T-helper 1 cell treated with Interleukin-12 subunit alpha and Interleukin-12 subunit beta and Interleukin-4 antibody, amounts not matched to agents 30 μg/mL and 1 μg/mL, for 36 hours (primary cell): ENCODE measurements around the gene SLC66A1.

ENCODE experiments used
- H3K27ac Mint-ChIP-seq: one replicate; pipeline ENCODE4 v1.8.0; 2021; ENCODE audit warnings: mild to moderate bottlenecking, mixed read lengths
- H3K27me3 Mint-ChIP-seq: one replicate; pipeline ENCODE4 v1.8.0; 2021; ENCODE audit warnings: low read depth, mixed read lengths
- H3K36me3 Mint-ChIP-seq: one replicate; pipeline ENCODE4 v1.8.0; 2021; ENCODE audit warnings: low read depth, mixed read lengths
- H3K4me1 Mint-ChIP-seq: one replicate; pipeline ENCODE4 v1.8.0; 2021; ENCODE audit warnings: low read depth, mixed read lengths
- H3K4me3 Mint-ChIP-seq: one replicate; pipeline ENCODE4 v1.8.0; 2021; ENCODE audit warnings: mild to moderate bottlenecking, moderate library complexity, mixed read lengths
- H3K9me3 Mint-ChIP-seq: one replicate; pipeline ENCODE4 v1.8.0; 2021; ENCODE audit warnings: mixed read lengths

Gene SLC66A1

DNA sequence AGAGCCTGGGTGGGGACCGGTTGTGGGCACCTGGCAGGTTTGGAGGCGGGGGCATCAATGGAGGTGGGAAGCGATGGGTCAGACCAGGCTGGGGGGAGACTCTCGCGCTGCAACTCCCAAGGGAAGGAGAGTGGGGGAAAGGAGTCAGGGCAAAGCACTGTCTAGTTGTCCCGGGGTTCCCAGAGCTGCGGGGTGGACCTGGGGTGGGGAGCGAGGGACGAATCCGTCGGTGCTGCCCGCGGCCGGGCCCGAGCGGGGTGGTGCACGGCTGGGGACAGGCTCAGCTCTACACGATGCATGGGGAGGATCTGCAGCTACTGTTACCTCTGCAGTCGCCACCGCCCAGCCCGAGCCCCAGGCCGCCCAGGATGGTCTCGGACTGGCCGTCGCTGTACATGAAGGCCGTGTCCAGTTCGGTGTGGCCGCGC, 609 bp upstream of the SLC66A1 start:
- Mint-ChIP-seq H3K4me1 (peaks cover 33% of the 10 kb centered on the region), H3K27me3 (no peaks in the 10 kb centered on the region), H3K27ac (peak overlapping the region; percentile 64), H3K4me3 (peak overlapping the region; percentile 90), H3K9me3 (no peaks in the 10 kb centered on the region), H3K36me3 (peaks cover 13% of the 10 kb centered on the region)

DNA sequence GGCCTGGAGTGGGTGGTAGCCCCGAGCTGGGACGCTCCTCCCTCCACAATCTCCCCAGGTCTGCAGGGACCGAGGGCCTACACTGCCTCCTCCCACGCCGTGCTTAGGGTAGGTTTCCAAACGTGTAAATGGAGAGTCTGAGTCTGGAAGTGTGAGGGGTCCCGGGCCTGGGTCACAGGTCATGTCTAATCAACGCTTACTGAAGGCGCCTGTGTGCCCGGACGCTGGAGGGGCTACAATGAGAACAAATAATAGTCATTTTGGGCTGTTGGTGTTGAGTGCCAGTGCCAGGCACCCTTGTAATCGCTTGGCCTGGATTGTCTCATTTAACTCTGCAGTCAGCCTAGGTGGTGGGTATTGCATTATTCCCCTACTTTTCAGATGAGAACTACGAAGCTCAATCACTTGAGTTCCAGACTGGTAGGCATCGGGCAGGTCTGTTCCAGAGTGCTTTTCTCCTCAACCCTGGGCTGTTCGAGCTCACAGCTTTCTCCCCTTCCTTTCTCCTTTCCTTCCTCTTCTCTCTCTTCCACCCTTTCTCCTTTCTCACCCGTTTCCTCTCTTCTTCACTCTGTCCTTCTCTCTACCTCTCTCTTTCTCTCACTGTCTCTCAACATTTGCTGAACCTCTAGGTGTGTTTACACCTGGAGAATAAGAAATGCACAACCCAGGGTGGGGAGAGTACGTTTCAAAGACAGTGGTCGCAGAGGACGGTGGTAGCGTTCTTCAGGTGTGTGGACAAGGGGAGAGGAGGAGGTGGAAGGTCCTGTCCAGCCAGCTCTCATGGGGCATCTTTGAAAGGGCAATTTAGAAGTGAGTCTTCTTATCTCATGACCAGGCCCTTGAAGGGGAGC, 883 bp downstream of the SLC66A1 start:
- Mint-ChIP-seq H3K36me3 (peaks cover 7% of the 10 kb centered on the region), H3K27ac (peak overlapping the region; percentile 68), H3K9me3 (no peaks in the 10 kb centered on the region), H3K4me1 (peaks cover 34% of the 10 kb centered on the region), H3K4me3 (peak overlapping the region; percentile 72), H3K27me3 (no peaks in the 10 kb centered on the region)

DNA sequence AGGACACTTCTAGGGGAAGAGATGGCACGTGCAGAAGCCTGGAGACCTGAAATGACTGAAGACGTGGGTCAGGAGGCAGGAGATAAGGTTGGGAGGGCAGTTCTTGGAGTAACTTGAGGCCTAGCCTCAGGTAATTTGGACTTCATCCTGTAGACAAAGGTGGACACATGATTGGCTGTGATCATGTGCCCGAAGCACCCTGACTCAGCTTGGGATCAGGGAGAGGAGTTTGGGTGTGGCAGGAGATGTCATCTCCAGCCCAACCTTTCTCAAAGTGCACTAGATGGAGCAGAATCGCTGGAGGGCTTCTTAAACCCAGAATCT, 1.5 kb downstream of the SLC66A1 start:
- H3K27me3 Mint-ChIP-seq = no peaks in the 10 kb centered on the region
- no peak overlapping the region for H3K27ac Mint-ChIP-seq
- no peaks in the 10 kb centered on the region for H3K9me3 Mint-ChIP-seq
- peaks cover 34% of the 10 kb centered on the region for H3K4me1 Mint-ChIP-seq
- H3K4me3 Mint-ChIP-seq = peak overlapping the region; percentile 72
- peaks cover 6% of the 10 kb centered on the region for H3K36me3 Mint-ChIP-seq

DNA sequence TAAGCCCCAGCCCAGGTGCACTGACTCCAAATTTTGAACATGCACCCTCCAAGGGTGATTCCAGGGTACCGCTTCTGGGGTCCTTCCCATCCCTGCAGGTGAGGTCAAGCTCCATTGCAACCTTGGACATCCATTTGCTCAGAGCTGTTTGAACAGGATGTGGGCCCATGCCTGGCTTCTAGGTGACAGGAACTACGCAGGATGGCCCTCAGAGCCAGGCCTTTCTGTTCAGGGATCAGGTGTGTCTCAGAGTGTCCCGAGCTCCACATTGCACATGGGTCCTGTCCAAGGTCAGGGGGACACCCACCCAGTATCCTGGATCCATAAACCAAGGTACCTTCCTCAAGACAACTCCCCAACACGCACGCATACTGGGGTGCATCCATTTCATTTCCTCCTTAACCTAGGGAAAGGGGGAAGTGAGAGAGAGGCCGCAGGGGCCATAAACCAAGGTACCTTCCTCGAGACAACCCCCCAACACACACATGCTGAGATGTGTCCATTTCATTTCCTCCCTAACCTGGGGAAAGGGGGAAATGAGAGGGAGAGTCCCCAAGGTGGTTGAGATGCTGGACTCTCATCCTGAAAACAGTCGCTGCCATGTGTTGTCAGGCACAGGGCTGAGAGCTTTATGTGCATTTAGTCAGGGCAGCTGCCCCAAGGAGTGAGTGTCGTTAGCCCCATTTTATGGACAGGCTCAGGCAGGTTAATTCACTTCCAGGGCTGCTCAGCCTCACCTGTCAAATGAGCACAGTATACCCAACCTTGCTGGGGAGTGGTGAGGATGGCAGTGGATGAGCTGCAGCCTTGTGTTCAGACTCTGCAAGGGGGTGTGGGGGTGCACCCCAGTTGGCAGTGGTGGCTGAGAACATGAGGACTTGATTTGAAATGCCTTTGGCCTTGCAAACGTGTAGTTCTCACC, 2.1 kb downstream of the SLC66A1 start:
- Mint-ChIP-seq H3K27me3 (no peaks in the 10 kb centered on the region), H3K36me3 (peaks cover under 1% of the 10 kb centered on the region), H3K4me1 (peaks cover 29% of the 10 kb centered on the region), H3K27ac (no peak overlapping the region), H3K9me3 (no peaks in the 10 kb centered on the region), H3K4me3 (peak overlapping the region; percentile 72)

DNA sequence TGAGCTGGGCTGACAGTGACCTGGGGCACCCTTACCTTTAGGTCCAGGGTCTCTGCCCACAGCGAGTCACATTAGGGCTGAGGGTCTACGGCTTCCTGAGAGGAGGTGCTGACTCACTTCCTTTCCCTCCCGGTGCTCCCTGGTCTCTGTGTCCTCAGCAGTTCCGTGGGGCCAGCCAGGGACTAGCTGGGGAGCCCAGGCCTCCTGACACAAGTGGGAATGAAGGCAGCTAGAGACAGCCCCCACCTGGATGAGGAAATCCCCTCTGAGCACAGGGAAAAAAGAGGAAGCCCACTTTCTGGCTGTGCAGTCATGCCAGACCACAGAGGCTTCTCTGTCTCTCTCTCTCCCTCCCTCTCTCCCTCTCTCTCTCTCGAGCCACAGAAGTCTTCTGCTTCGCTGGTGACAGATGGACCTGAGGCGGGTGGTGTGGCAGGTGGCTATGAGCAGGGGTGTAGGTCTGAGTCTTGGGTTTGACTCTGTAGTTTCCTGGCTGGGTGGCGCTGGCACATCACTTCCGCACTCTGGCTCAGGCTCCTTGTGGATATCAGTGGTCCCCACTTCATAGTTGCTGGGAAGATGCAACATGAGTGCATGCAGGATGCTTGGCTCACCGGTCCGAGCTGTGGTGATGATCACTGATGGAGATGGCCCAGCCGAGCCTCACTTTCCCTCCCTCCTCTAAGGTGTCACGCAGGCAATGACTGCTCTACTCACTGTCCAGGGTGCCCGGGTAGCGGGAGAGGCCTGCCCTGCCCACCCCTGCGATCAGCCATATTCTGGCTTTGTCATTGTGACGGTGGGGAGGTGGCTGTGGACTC, 3.5 kb downstream of the SLC66A1 start:
- Mint-ChIP-seq H3K36me3 (no peaks in the 10 kb centered on the region), H3K4me3 (peak overlapping the region; percentile 14), H3K27me3 (no peaks in the 10 kb centered on the region), H3K27ac (no peak overlapping the region), H3K9me3 (no peaks in the 10 kb centered on the region), H3K4me1 (peaks cover 29% of the 10 kb centered on the region)

DNA sequence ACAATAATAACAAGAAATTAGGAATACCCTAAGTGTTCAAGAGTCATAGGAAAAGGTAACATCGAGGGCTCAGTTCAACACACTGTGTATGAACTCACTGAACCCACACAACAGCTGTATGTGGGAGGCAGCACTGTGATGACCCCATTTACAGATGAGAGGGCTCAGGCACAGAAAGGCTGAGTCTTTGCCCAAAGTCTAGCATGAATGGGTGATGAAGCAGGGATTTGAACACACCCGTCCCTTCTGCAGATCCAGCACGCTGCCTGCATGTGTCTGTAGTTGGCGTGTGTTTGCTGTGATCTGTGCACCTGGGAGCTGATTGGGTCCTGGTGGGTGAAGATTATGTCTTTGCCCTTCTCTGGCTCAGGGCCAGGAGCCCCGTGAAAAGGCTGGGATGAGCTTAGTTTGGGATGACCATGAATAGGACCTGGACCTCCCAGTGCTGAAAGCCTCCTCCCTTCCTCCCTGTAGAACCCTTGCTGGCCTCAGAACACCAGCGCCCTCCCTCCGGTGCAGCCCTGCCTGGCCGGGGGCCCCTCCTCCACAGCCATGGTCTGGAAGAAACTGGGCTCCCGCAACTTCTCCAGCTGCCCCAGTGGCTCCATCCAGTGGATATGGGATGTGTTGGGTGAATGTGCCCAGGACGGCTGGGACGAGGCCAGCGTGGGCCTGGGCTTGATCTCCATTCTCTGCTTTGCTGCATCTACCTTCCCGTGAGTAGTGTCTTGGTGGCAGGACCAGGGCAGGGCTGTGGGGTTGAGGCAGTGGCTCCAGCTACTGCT, 5.2 kb downstream of the SLC66A1 start:
- Mint-ChIP-seq H3K27ac (no peak overlapping the region), H3K4me3 (no peak overlapping the region)

DNA sequence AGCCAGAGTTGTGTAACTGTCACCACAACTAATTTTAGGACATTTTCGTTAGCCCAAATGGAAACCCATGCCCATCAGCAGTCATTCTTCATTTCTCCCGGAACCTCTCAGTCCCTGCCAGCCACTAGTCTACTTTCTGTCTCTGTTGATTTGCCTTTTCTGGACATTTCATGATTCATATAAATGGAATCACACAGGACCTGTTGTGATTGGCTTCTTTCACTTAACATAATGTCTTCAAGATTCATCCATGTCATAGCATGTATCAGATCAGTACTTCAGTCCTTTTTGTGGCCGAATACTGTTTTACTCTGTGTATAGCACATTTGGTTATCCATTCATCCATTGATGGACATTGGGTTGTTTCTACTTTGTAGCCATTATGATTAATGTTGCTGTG, 7.1 kb downstream of the SLC66A1 start:
- no peak overlapping the region for H3K27ac Mint-ChIP-seq
- no peaks in the 10 kb centered on the region for H3K9me3 Mint-ChIP-seq
- H3K4me1 Mint-ChIP-seq = peaks cover 9% of the 10 kb centered on the region
- no peaks in the 10 kb centered on the region for H3K36me3 Mint-ChIP-seq
- no peaks in the 10 kb centered on the region for H3K27me3 Mint-ChIP-seq
- no peak overlapping the region for H3K4me3 Mint-ChIP-seq

More for the DNA sequence above, 5.2 kb downstream of the SLC66A1 start:
- Mint-ChIP-seq H3K4me1 (peaks cover 22% of the 10 kb centered on the region), H3K36me3 (no peaks in the 10 kb centered on the region), H3K9me3 (no peaks in the 10 kb centered on the region), H3K27me3 (no peaks in the 10 kb centered on the region)

DNA sequence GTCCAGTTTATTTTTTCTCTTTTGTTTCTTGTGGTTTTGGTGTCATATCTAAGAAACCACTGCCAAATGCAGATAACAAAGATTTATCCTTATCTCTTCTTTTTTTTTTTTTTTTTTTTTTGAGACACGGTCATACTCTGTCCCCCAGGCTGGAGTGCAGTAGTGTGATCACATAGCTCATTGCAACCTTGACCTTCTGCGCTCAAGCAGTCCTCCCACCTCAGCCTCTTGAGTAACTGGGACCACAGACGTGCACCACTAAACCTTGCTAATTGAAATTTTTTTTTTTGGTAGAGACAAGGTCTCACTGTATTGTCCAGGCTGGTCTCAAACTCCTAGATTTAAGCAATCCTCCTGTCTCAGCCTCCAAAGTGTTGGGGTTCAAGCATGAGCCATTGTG, 8.9 kb downstream of the SLC66A1 start:
- H3K36me3 Mint-ChIP-seq = no peaks in the 10 kb centered on the region
- H3K9me3 Mint-ChIP-seq = no peaks in the 10 kb centered on the region
- H3K27ac Mint-ChIP-seq = no peak overlapping the region
- H3K27me3 Mint-ChIP-seq = no peaks in the 10 kb centered on the region
- peaks cover 2% of the 10 kb centered on the region for H3K4me1 Mint-ChIP-seq
- no peak overlapping the region for H3K4me3 Mint-ChIP-seq

DNA sequence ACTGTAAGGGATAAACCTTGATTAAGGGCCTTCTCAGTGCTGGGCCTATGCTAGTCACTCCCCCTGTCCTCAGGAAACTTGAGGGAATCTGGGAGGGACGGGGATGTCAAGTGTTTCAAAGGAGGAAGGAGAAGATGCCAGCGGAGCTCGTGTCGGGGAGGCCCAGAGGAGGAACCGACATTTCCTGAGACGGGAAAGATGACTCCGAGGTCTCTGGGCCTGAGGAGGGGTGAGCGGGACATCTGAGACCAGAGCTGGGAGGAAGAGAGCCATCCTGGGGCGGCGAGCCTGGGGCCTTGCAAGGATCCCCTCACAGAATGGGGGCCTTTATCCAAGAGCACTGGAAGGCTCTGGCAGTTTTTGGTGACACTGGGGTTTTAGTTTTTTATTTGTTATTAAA, 10.4 kb downstream of the SLC66A1 start:
- H3K27ac Mint-ChIP-seq = no peak overlapping the region
- H3K9me3 Mint-ChIP-seq = no peaks in the 10 kb centered on the region
- H3K36me3 Mint-ChIP-seq = no peaks in the 10 kb centered on the region
- H3K4me1 Mint-ChIP-seq = no peaks in the 10 kb centered on the region
- no peaks in the 10 kb centered on the region for H3K27me3 Mint-ChIP-seq
- no peak overlapping the region for H3K4me3 Mint-ChIP-seq

DNA sequence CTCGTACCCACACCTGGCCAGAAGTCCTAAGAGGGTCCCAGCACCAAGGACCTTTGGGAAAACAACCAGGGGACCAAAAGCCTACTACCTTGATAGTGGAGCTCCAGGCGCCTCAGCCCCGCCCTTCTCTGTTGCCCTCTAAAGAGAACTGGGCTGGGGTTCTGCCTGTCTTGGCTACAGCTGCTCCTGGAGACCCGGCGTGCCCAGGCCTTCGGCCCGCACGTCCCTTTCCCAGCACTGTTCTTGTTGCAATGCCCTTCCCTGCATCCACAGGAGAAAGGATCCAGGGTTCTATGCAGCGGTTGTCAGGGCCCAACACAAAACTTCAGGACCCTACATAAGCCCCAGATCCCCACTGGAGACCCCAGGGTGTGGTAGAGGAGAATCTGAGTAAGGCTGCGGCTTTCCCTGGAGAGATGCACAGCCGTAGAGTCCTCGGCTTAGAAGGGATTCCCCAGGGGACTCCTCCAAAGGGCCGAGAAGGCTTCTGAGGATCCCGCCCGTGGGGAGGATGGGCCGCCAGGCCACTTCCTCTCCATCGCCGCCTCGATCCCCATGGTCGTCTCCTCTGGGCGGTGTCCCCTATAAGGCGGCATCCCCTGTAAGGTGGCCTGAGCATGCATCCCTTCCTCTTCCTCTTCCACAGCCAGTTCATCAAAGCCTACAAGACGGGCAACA, 12.0 kb downstream of the SLC66A1 start:
- H3K4me1 Mint-ChIP-seq = no peaks in the 10 kb centered on the region
- no peak overlapping the region for H3K27ac Mint-ChIP-seq
- no peaks in the 10 kb centered on the region for H3K36me3 Mint-ChIP-seq
- no peak overlapping the region for H3K4me3 Mint-ChIP-seq
- no peaks in the 10 kb centered on the region for H3K27me3 Mint-ChIP-seq
- H3K9me3 Mint-ChIP-seq = no peaks in the 10 kb centered on the region

DNA sequence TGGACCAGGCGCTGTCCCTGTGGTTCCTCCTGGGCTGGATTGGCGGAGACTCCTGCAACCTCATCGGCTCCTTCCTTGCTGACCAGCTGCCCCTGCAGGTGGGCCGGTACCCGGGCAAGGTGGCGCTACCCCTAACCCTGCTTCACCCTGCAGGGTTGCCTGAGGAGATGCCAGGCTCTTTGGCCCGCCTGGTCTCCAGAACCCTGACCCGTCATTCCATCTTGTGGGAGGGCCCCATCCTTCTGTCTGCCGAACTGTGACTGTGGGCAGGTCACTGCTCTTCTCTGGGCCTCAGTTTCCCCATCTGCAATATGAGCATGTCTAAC, 12.5 kb downstream of the SLC66A1 start:
- Mint-ChIP-seq H3K36me3 (no peaks in the 10 kb centered on the region), H3K27me3 (no peaks in the 10 kb centered on the region), H3K4me3 (no peak overlapping the region), H3K9me3 (no peaks in the 10 kb centered on the region), H3K27ac (no peak overlapping the region), H3K4me1 (no peaks in the 10 kb centered on the region)

DNA sequence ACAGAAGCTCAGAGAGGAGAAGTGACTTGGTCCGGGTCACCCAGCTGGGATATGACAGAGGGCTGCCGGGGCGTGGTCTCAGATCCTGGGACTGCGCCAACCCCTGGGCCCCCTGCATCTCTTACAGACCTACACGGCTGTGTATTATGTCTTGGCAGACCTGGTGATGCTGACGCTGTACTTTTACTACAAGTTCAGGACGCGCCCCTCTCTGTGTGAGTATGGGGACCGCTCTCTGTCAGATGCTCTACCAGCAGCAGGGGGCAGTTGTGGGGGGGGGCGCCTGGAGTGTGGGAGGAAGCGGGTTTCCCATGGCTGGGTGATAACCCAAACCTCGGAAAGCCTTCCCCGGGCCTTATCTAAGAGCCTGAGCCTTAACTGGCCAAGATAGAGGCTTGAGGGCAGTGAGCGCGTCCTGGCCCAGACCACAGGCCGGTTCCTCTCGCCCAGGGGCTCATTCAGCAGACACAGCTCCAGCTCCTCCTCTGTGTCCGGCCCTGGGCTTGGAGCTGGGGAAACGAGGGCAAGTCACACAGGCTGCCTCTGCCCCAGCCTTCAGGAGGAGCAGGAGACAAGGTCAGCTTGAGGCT, 13.3 kb downstream of the SLC66A1 start:
- no peaks in the 10 kb centered on the region for H3K36me3 Mint-ChIP-seq
- no peak overlapping the region for H3K27ac Mint-ChIP-seq
- H3K27me3 Mint-ChIP-seq = no peaks in the 10 kb centered on the region

More for the DNA sequence above, 13.3 kb downstream of the SLC66A1 start:
- H3K4me1 Mint-ChIP-seq = no peaks in the 10 kb centered on the region
- H3K9me3 Mint-ChIP-seq = no peaks in the 10 kb centered on the region
- H3K4me3 Mint-ChIP-seq = no peak overlapping the region
